MM.1S (cell line): ENCODE results near the gene GPER1.

Experiments used
- DNase-seq: peaks from one replicate; pipeline ENCODE4 v3.0.0-alpha.2; 2015
- H2AFZ ChIP-seq: fragments of 300-600 bp; sonication (generic); 2 replicates; pipeline ENCODE4 v1.6.0; 2016; ENCODE audit warnings: antibody characterized with exemption, low read length
- H3F3A ChIP-seq: fragments of 300-600 bp; sonication (generic); 2 replicates; pipeline ENCODE4 v1.6.1; 2016; ENCODE audit warnings: mild to moderate bottlenecking, antibody characterized with exemption, low read length, moderate library complexity, mixed read lengths; ENCODE audit not compliant: insufficient read depth
- H3K27ac ChIP-seq: fragments of 300-600 bp; sonication (generic); 2 replicates; pipeline ENCODE4 v1.5.1; 2016; ENCODE audit warnings: mild to moderate bottlenecking, low read length
- H3K27me3 ChIP-seq: fragments of 300-600 bp; sonication (generic); replicated peaks from 2 replicates; pipeline ENCODE4 v1.6.0; 2016; ENCODE audit warnings: low read length; ENCODE audit not compliant: insufficient read depth
- H3K36me3 ChIP-seq: fragments of 300-600 bp; sonication (generic); replicated peaks from 2 replicates; pipeline ENCODE4 v1.6.1; 2016; ENCODE audit warnings: mild to moderate bottlenecking, low read length, mixed read lengths; ENCODE audit not compliant: insufficient read depth
- H3K4me1 ChIP-seq: fragments of 300-600 bp; sonication (generic); 2 replicates; pipeline ENCODE4 v1.6.1; 2016; ENCODE audit warnings: low read length, mixed read lengths
- H3K4me2 ChIP-seq: fragments of 300-600 bp; sonication (generic); 2 replicates; pipeline ENCODE4 v1.6.0; 2016; ENCODE audit warnings: low read depth, low read length
- H3K4me3 ChIP-seq: fragments of 300-600 bp; sonication (generic); 2 replicates; pipeline ENCODE4 v1.5.1; 2016; ENCODE audit warnings: low read length, mixed read lengths
- H3K79me2 ChIP-seq: fragments of 300-600 bp; sonication (generic); 2 replicates; pipeline ENCODE4 v1.6.1; 2016; ENCODE audit warnings: mixed run types, low read length, mixed read lengths
- H3K9ac ChIP-seq: fragments of 300-600 bp; sonication (generic); 2 replicates; pipeline ENCODE4 v1.6.1; 2016; ENCODE audit warnings: low read length, mixed read lengths
- H3K9me2 ChIP-seq: fragments of 300-600 bp; sonication (generic); replicated peaks from 2 replicates; pipeline ENCODE4 v1.6.1; 2016; ENCODE audit warnings: mild to moderate bottlenecking, low read length, mixed read lengths; ENCODE audit not compliant: insufficient read depth
- H3K9me3 ChIP-seq: fragments of 300-600 bp; sonication (generic); replicated peaks from 2 replicates; pipeline ENCODE4 v1.6.1; 2016; ENCODE audit warnings: mild to moderate bottlenecking, low read length, mixed read lengths; ENCODE audit not compliant: insufficient read depth
- H4K20me1 ChIP-seq: fragments of 300-600 bp; sonication (generic); 2 replicates; pipeline ENCODE4 v1.6.1; 2016; ENCODE audit warnings: mild to moderate bottlenecking, low read length, moderate library complexity, mixed read lengths; ENCODE audit not compliant: insufficient read depth
- EZH2 ChIP-seq: fragments of 300-600 bp; sonication (generic); optimal IDR thresholded peaks from 2 replicates; pipeline ENCODE3; 2017; ENCODE audit warnings: low read depth, mild to moderate bottlenecking, antibody characterized with exemption, low read length, mixed read lengths
- EZH2phosphoT487 ChIP-seq: fragments of 300-600 bp; sonication (generic); IDR thresholded peaks from 2 replicates; pipeline ENCODE4 v1.6.1; 2018; ENCODE audit warnings: antibody characterized with exemption, low read length
- TF ChIP-seq, protein P1 (sequence below): fragments of 300-600 bp; sonication (generic); IDR thresholded peaks from 2 replicates; pipeline ENCODE4 v1.5.1; 2016; ENCODE audit warnings: antibody characterized with exemption, low read length, mixed read lengths

GPER1 gene

DNA sequence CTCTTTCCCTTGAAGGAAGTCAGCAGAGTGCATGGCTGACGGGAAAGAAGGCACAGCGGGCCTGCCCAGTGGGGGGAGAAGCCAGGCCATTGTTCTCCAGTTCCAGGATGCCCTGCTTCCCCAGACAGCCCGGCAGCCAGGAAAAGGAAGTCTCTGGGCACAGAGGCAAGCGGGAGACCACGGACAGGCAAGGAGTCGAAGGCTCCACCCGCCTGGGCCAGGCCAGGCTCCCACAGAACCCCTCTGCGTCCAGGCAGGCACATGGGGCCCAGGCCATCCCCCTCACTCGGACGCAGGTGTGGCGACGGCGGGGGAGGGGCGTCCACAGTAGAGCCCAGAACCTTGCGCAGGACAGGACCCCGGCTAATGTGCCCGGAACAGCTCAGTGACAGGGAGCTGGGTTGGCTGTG, 34.9 kb upstream of the GPER1 start:
- no peaks in the 10 kb centered on the region for H3K9me2 ChIP-seq
- H3K27ac ChIP-seq, result no peak overlapping the region
- H3K4me2 ChIP-seq, result no peak overlapping the region
- H3K79me2 ChIP-seq, result no peaks in the 10 kb centered on the region
- no peaks in the 10 kb centered on the region for H3K27me3 ChIP-seq
- H3K4me1 ChIP-seq, result no peaks in the 10 kb centered on the region
- no peaks in the 10 kb centered on the region for H3K9me3 ChIP-seq
- no peak overlapping the region for H3K9ac ChIP-seq
- H2AFZ ChIP-seq, result no peak overlapping the region
- H3K36me3 ChIP-seq, result no peaks in the 10 kb centered on the region
- H3K4me3 ChIP-seq, result no peak overlapping the region
- no peak for DNase-seq
- 0 out of 2 replicates have a peak, but pooled peaks cover 5% of the 10 kb centered on the region for H3F3A ChIP-seq
- no peaks in the 10 kb centered on the region for H4K20me1 ChIP-seq
- TF ChIP-seq, protein P1, sequence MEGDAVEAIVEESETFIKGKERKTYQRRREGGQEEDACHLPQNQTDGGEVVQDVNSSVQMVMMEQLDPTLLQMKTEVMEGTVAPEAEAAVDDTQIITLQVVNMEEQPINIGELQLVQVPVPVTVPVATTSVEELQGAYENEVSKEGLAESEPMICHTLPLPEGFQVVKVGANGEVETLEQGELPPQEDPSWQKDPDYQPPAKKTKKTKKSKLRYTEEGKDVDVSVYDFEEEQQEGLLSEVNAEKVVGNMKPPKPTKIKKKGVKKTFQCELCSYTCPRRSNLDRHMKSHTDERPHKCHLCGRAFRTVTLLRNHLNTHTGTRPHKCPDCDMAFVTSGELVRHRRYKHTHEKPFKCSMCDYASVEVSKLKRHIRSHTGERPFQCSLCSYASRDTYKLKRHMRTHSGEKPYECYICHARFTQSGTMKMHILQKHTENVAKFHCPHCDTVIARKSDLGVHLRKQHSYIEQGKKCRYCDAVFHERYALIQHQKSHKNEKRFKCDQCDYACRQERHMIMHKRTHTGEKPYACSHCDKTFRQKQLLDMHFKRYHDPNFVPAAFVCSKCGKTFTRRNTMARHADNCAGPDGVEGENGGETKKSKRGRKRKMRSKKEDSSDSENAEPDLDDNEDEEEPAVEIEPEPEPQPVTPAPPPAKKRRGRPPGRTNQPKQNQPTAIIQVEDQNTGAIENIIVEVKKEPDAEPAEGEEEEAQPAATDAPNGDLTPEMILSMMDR, result no peak
- no peak for TF ChIP-seq EZH2phosphoT487

DNA sequence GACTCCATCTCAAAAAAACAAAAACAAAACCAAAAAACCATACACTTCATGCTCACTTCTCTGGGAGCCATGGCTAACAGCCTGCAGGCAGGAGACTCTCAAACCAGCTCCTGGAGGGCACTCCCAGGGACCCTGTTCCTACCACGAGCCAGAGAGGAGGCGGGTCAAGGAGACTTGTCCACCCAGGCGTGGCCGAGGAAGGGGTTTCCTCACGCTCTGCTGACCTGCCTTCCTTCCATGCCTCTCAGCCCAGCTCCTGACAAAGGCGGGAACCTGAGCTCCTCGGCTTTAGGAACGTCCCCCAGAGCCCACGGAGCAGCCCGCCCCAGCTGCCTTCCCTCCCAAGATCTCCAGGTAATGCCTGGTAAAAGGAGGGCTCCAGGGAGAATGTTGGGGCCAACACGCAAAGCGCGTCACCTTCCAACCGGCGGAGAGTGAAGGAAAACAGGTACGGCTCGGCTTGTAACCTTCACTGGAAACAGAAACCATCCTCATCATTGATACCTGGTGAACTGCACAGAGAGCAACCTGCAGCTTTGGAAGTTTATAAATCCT, 34.0 kb upstream of the GPER1 start:
- H3K9me2 ChIP-seq, result no peaks in the 10 kb centered on the region
- H4K20me1 ChIP-seq, result no peaks in the 10 kb centered on the region
- no peaks in the 10 kb centered on the region for H3K9me3 ChIP-seq
- no peak overlapping the region for H3K27ac ChIP-seq
- no peaks in the 10 kb centered on the region for H3K4me1 ChIP-seq
- TF ChIP-seq, protein P1, result no peak
- TF ChIP-seq EZH2 (no peak), EZH2phosphoT487 (no peak)
- no peak overlapping the region for H3K4me3 ChIP-seq
- no peaks in the 10 kb centered on the region for H3K36me3 ChIP-seq
- no peaks in the 10 kb centered on the region for H3K79me2 ChIP-seq
- no peaks in the 10 kb centered on the region for H3K27me3 ChIP-seq
- H2AFZ ChIP-seq, result no peak overlapping the region
- H3K9ac ChIP-seq, result no peak overlapping the region
- no peaks in the 10 kb centered on the region for H3F3A ChIP-seq
- no peak overlapping the region for H3K4me2 ChIP-seq
- no peak for DNase-seq

DNA sequence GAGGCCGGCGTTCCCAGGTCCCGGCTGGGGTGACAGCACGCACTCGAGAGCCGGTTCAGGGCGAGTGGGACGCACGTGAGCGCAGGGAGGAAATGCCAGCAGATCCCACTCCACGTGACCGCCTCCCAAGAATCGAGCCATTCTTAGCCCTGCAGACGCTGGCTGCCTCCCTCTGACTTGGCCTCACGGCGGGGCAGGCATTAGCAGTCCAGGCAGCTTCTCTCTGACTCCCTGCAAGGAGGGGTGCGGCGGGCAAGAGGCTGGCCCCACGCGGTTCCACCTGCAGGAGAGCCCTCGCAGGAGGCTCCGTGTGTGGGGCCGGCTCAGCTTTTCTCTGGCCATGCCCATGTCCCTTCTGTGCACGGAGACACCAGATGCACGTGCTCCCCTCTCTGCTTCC, 33.5 kb upstream of the GPER1 start:
- TF ChIP-seq EZH2 (no peak), EZH2phosphoT487 (no peak)
- TF ChIP-seq, protein P1, result no peak
- Histone ChIP-seq H3K27ac (no peak overlapping the region), H2AFZ (no peak overlapping the region), H4K20me1 (no peaks in the 10 kb centered on the region), H3K9me3 (no peaks in the 10 kb centered on the region), H3K4me2 (no peak overlapping the region), H3K36me3 (no peaks in the 10 kb centered on the region), H3K4me1 (no peaks in the 10 kb centered on the region), H3K4me3 (no peak overlapping the region), H3F3A (no peaks in the 10 kb centered on the region), H3K9ac (no peak overlapping the region), H3K79me2 (no peaks in the 10 kb centered on the region), H3K9me2 (no peaks in the 10 kb centered on the region), H3K27me3 (no peaks in the 10 kb centered on the region)
- no peak for DNase-seq
